Sigmoid colon (tissue), 4 donors: ENCODE results near the gene NRXN3.

ENCODE experiments used
- CTCF ChIP-seq, 4 experiments: fragments of 450-650 bp in 3 of 4; fragments of 200-600 bp in 1 of 4; IDR thresholded peaks; one replicate each; pipeline ENCODE4 v1.5.1; 2016 to 2019; ENCODE audit warnings: antibody characterized with exemption in 4 of 4, mild to moderate bottlenecking in 3 of 4, moderate library complexity in 2 of 4
- EP300 ChIP-seq, 4 donors: sonication (generic); formaldehyde crosslinking; IDR thresholded peaks; one replicate each; pipeline ENCODE4 v1.6.1; 2017; ENCODE audit warnings: antibody characterized with exemption in 4 of 4
- POLR2A ChIP-seq, 2 donors: fragments of 450-650 bp; IDR thresholded peaks; one replicate each; pipeline ENCODE4 v1.6.1; 2016; ENCODE audit warnings: antibody characterized with exemption in 2 of 2, mild to moderate bottlenecking in 2 of 2, moderate library complexity in 2 of 2
- POLR2AphosphoS5 ChIP-seq, 4 donors: sonication (generic); formaldehyde crosslinking; IDR thresholded peaks; one replicate each; pipeline ENCODE4 v1.6.1; 2017; ENCODE audit warnings: antibody characterized with exemption in 4 of 4

- TF ChIP-seq POLR2A (IDR thresholded peaks at IDR 0.05) (no peak), CTCF (IDR thresholded peaks at IDR 0.05) (no peak), EP300 (IDR thresholded peaks at IDR 0.05) (no peak), POLR2AphosphoS5 (IDR thresholded peaks at IDR 0.05) (no peak)
Measured at GRCh38 chr14:78186277-78186676, 16.1 kb downstream of the NRXN3 start.
